Endothelial cell (in vitro differentiated cells): ENCODE results near the gene AVPR1B. TPM values are rescaled to one million over a fixed set of nuclear protein-coding genes. Genes with fewer than 3 reads are reported as not detected.

ENCODE experiments used
- DNase-seq: peaks from one replicate; pipeline ENCODE4 v3.0.0; 2021; ENCODE audit warnings: low spot score
- H3K27ac Mint-ChIP-seq: one replicate; pipeline ENCODE4 v1.8.0; 2021; ENCODE audit warnings: mixed read lengths, inconsistent platforms; ENCODE audit not compliant: unreplicated experiment
- H3K27me3 Mint-ChIP-seq: one replicate; pipeline ENCODE4 v1.8.0; 2021; ENCODE audit warnings: mild to moderate bottlenecking, moderate library complexity, mixed read lengths, inconsistent platforms; ENCODE audit not compliant: unreplicated experiment
- H3K36me3 Mint-ChIP-seq: one replicate; pipeline ENCODE4 v1.8.0; 2021; ENCODE audit warnings: mild to moderate bottlenecking, low read depth, mixed read lengths, inconsistent platforms; ENCODE audit not compliant: unreplicated experiment
- H3K4me1 Mint-ChIP-seq: one replicate; pipeline ENCODE4 v1.8.0; 2021; ENCODE audit warnings: mild to moderate bottlenecking, mixed read lengths, inconsistent platforms; ENCODE audit not compliant: unreplicated experiment
- H3K4me3 Mint-ChIP-seq: one replicate; pipeline ENCODE4 v1.8.0; 2021; ENCODE audit warnings: mild to moderate bottlenecking, mixed read lengths, inconsistent platforms; ENCODE audit not compliant: unreplicated experiment
- H3K9me3 Mint-ChIP-seq: one replicate; pipeline ENCODE4 v1.8.0; 2021; ENCODE audit warnings: mixed read lengths, inconsistent platforms; ENCODE audit not compliant: unreplicated experiment
- total RNA-seq: library from RNA; stranded (reverse); fragmentation: NEBNext Ultra II Directional; extraction: Animal tissue kit (Norgen Biotek cat#: 25700); gene quantifications from one replicate; pipeline ENCODE4 v1.2.1, GENCODE V29; 2021; ENCODE audit not compliant: unreplicated experiment
- TF ChIP-seq, protein P1 (sequence below): fragments of 200-600 bp; sonication (generic); IDR thresholded peaks from one replicate; pipeline ENCODE4 v1.5.0; 2021; ENCODE audit warnings: antibody characterized with exemption; ENCODE audit not compliant: unreplicated experiment

AVPR1B gene
- total RNA-seq, 1 donor from 2014 or later: not detected

DNA sequence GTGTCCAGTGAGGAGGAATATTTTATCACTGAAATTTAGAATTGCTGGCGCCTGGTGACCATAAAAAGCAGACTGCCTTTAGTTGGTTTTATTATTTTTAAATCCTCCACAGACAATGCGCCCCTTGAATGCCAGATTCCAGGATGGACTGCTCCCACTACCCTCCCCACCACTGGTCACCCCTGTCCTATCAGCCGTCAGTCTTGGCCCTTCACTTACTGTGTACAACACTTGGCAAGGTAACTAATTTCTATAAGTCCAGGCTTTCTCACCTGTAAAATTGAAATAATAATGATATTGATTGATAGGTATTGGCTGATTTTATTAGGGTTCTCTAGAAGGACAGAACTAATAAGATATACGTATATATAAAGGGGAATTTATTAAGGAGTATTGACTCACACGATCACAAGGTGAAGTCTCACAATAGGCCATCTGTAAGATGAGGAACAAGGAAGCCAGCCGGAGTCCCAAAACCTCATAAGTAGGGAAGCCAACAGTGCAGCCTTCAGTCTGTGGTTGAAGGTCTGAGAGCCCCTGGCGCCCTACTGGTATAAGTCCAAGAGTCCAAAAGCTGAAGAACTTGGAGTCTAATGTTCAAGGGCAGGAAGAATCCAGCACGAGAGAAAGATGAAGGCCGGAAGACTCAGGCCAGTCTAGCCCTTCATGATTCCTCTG, 46.4 kb downstream of the AVPR1B start:
- peaks cover 6% of the 10 kb centered on the region for H3K27me3 Mint-ChIP-seq
- H3K4me1 Mint-ChIP-seq: peaks cover 6% of the 10 kb centered on the region
- H3K36me3 Mint-ChIP-seq: no peaks in the 10 kb centered on the region
- H3K4me3 Mint-ChIP-seq: no peak overlapping the region
- no peak for DNase-seq
- H3K9me3 Mint-ChIP-seq: no peaks in the 10 kb centered on the region
- no peak overlapping the region for H3K27ac Mint-ChIP-seq
- TF ChIP-seq, protein P1, sequence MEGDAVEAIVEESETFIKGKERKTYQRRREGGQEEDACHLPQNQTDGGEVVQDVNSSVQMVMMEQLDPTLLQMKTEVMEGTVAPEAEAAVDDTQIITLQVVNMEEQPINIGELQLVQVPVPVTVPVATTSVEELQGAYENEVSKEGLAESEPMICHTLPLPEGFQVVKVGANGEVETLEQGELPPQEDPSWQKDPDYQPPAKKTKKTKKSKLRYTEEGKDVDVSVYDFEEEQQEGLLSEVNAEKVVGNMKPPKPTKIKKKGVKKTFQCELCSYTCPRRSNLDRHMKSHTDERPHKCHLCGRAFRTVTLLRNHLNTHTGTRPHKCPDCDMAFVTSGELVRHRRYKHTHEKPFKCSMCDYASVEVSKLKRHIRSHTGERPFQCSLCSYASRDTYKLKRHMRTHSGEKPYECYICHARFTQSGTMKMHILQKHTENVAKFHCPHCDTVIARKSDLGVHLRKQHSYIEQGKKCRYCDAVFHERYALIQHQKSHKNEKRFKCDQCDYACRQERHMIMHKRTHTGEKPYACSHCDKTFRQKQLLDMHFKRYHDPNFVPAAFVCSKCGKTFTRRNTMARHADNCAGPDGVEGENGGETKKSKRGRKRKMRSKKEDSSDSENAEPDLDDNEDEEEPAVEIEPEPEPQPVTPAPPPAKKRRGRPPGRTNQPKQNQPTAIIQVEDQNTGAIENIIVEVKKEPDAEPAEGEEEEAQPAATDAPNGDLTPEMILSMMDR: no peak

DNA sequence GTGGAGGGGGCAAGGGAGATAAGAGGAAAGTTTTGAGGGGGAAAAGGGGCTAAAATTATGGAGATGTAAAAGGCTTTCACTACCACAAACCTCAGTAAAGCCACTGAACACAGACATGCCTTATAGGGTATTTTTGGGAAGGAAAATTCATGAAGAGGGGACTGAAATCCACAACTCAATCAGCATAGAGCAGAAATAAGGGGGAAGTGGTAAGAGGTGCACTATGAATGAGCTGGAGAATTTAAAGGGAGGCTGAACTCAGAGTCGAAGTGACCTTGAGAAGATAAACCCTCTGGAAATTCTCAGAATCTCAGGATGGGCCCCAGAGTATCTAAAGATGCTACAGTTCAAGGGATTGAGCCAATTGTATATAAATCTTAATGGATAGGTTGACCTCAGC, 48.9 kb downstream of the AVPR1B start:
- Mint-ChIP-seq H3K4me1 (peaks cover 6% of the 10 kb centered on the region), H3K27me3 (peaks cover 6% of the 10 kb centered on the region), H3K36me3 (no peaks in the 10 kb centered on the region), H3K27ac (no peak overlapping the region), H3K4me3 (no peak overlapping the region), H3K9me3 (no peaks in the 10 kb centered on the region)
- TF ChIP-seq, protein P1: no peak
- DNase-seq: no peak

DNA sequence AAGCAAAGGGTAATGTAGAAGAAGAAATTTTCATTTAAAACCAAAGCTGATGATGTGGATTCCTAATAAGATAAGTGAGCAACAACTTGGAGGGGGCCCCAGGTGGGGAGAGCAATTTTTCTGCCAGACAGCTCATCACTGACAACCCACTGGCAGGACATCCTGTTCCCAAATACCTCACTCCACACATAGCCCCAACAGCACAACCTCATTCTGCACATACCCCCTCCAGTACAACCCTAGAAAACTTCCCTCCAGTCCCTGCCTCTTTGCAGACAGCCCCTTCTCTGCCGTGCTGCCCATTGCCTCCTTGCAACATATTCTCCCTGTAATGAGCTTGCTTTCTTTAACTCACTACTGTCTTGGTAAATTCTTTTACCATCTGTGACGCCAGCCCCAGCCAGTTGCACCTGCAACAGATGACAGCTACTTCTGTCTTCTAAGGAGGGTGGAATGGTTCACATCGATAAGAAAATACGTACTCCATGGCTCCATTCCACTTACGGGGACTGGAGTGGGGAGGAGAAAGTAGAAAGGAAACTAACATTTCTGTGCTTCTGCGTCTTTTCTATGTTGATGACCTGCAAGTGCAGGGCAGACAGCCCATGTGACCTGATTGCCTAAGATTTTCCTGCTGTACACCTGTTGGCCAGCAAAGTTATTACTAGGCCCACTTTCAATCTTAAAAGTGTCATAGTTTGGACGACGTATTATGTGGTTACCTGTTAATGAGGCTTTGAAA, 49.5 kb downstream of the AVPR1B start:
- TF ChIP-seq, protein P1: no peak
- peaks cover 5% of the 10 kb centered on the region for H3K36me3 Mint-ChIP-seq
- H3K4me3 Mint-ChIP-seq: no peak overlapping the region
- no peak for DNase-seq
- H3K4me1 Mint-ChIP-seq: peaks cover 6% of the 10 kb centered on the region
- peaks cover 5% of the 10 kb centered on the region for H3K9me3 Mint-ChIP-seq
- peaks cover 6% of the 10 kb centered on the region for H3K27me3 Mint-ChIP-seq
- H3K27ac Mint-ChIP-seq: no peak overlapping the region

DNA sequence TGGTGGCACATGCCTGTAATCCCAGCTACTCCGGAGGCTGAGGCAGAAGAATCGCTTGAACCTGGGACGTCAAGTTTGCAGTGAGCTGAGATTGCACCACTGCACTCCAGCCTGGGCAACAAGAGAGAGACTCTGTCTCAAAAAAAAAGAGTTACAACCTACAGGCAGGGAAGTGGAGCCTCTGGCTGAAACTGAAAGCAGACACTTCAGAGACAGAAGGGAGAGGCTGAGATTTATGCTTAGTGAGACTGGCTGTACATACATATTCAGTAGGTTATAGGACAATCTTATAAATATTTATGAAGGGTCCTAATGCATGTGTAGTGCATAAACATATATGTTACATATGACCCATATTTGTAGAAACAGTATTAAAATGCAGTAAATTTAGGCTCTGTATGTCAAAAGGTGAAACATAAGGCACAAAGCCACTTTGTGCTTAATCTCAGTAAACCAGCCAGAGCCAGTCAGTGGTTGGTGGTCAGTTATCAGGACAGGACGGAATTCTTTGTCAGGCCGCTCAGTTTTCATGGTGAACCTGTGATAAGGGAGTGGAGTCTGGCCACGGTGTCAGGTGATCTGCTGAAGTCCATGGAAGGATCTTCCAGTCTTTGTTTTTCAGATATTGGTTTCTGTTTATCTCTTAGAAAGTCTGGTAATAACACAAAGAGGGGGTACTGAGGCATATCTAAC, 50.6 kb downstream of the AVPR1B start:
- Mint-ChIP-seq H3K4me1 (peaks cover 6% of the 10 kb centered on the region), H3K9me3 (peaks cover 8% of the 10 kb centered on the region), H3K36me3 (peaks cover 5% of the 10 kb centered on the region), H3K27me3 (peaks cover 6% of the 10 kb centered on the region), H3K4me3 (no peak overlapping the region), H3K27ac (no peak overlapping the region)
- TF ChIP-seq, protein P1: no peak
- no peak for DNase-seq
